Upper lobe of left lung (tissue), 6 donors: ENCODE results near the gene SPATA20. TPM values are rescaled to one million over a fixed set of nuclear protein-coding genes. Genes with fewer than 3 reads are reported as not detected.

Source experiments
- ATAC-seq, 2 donors: fragments of 200-7000 bp; cut with Tn5 transposase; one replicate each; pipeline ENCODE4 v1.9.1; 2022; ENCODE audit warnings: mild to moderate bottlenecking in 2 of 2, moderate library complexity in 2 of 2; ENCODE audit not compliant: low FRiP score in 2 of 2
- DNase-seq, 2 donors: peaks; one replicate each; pipeline ENCODE4 v3.0.0-alpha.2; 2019 to 2020
- H3K27ac ChIP-seq, 4 donors: fragments of 200-600 bp; sonication (generic); one replicate each; pipeline ENCODE4 v1.5.1; 2016 to 2019
- H3K27me3 ChIP-seq, 4 donors: fragments of 200-600 bp; sonication (generic); one replicate each; pipeline ENCODE4 v1.5.1; 2017 to 2019
- H3K36me3 ChIP-seq, 4 donors: fragments of 200-600 bp; sonication (generic); one replicate each; pipeline ENCODE4 v1.5.1; 2016 to 2019
- H3K4me1 ChIP-seq, 4 donors: fragments of 200-600 bp; sonication (generic); one replicate each; pipeline ENCODE4 v1.5.1; 2018 to 2019
- H3K4me3 ChIP-seq, 4 donors: fragments of 200-600 bp; sonication (generic); one replicate each; pipeline ENCODE4 v1.5.1; 2017 to 2019; ENCODE audit warnings: mild to moderate bottlenecking in 2 of 4, moderate library complexity in 1 of 4
- H3K9me3 ChIP-seq, 4 donors: fragments of 200-600 bp; sonication (generic); one replicate each; pipeline ENCODE4 v1.5.1; 2018 to 2019
- CTCF ChIP-seq, 6 experiments: fragments of 450-650 bp in 4 of 6; fragments of 200-600 bp in 2 of 6; sonication (generic) in 2 of 6; IDR thresholded peaks; one replicate each; pipeline ENCODE4 v1.5.1; 2016 to 2019; ENCODE audit warnings: antibody characterized with exemption in 6 of 6
- EP300 ChIP-seq, 4 donors: sonication (generic); formaldehyde crosslinking; IDR thresholded peaks; one replicate each; pipeline ENCODE4 v1.5.1; 2017; ENCODE audit warnings: antibody characterized with exemption in 4 of 4, control low read depth in 2 of 4
- POLR2A ChIP-seq, 4 donors: fragments of 450-650 bp; IDR thresholded peaks; one replicate each; pipeline ENCODE4 v1.5.1; 2016 to 2017; ENCODE audit warnings: antibody characterized with exemption in 4 of 4, mild to moderate bottlenecking in 2 of 4
- POLR2AphosphoS5 ChIP-seq, 2 donors: sonication (generic); formaldehyde crosslinking; IDR thresholded peaks; one replicate each; pipeline ENCODE4 v1.5.1; 2017; ENCODE audit warnings: antibody characterized with exemption in 2 of 2
- WGBS, 2 donors: methylation state at CpG; one replicate each; pipeline ENCODE4 v1.1.5; 2017 to 2018; 5-methylcytosine and 5-hydroxymethylcytosine counted together
- total RNA-seq, 6 donors: library from RNA; depleted of rRNA in 4 of 6; stranded (reverse); fragments of >200 nt in 4 of 6; gene quantifications; one replicate each; pipeline versions ENCODE4 v1.1.0 to v1.2.1, GENCODE V29; 2016 to 2021
- donor health status: DM: no; HTN: no; CAD: no; lungs with moderate emphysema.
- donor health status: DM: no; HTN: yes; CAD: no; lungs with severe emphysema.

Gene SPATA20
- total RNA-seq, 6 donors from 2014 or later = 32.9 to 111 (median 46.4) TPM

- ATAC-seq (no peak), DNase-seq (peak in 1 of 2 donors; percentile 33)
- WGBS, 2 donors = 73% methylated on average over 18 of the region's 18 CpGs; no CpG with 5 or more reads in 1 of the 2 donors
- H3K4me3 ChIP-seq = no peak overlapping the region
- peaks cover 15 to 25% (median 18%) of the 10 kb centered on the region in 4 donors for H3K4me1 ChIP-seq
- H3K36me3 ChIP-seq = no peaks in the 10 kb centered on the region
- TF ChIP-seq EP300 (IDR thresholded peaks at IDR 0.05) = no peak
- no peak for TF ChIP-seq POLR2A (IDR thresholded peaks at IDR 0.05)
- no peak for TF ChIP-seq POLR2AphosphoS5 (IDR thresholded peaks at IDR 0.05)
- TF ChIP-seq CTCF (IDR thresholded peaks at IDR 0.05) = no peak
- H3K27ac ChIP-seq = no peak overlapping the region
- H3K27me3 ChIP-seq = no peaks in the 10 kb centered on the region
- no peaks in the 10 kb centered on the region for H3K9me3 ChIP-seq
Measured at GRCh38 chr17:50588391-50589049, 41.5 kb downstream of the SPATA20 start.

GRCh38 chr17:50589095-50589705 is 42.2 kb downstream of the SPATA20 start:
- ATAC-seq = no peak
- Histone ChIP-seq H3K4me1 (peaks cover 15 to 25% (median 18%) of the 10 kb centered on the region in 4 donors), H3K27ac (no peak overlapping the region), H3K27me3 (no peaks in the 10 kb centered on the region), H3K9me3 (no peaks in the 10 kb centered on the region), H3K36me3 (no peaks in the 10 kb centered on the region), H3K4me3 (no peak overlapping the region)
- DNase-seq = peak in 1 of 2 donors; percentile 27
- TF ChIP-seq EP300 (IDR thresholded peaks at IDR 0.05) = no peak
- 47 to 63% methylated on average over 8 to 10 of the region's 10 CpGs for WGBS, 2 donors

- ATAC-seq (no peak), DNase-seq (peak in 1 of 2 donors; percentile 67)
- Histone ChIP-seq H3K9me3 (no peaks in the 10 kb centered on the region), H3K36me3 (no peaks in the 10 kb centered on the region), H3K4me3 (no peak overlapping the region), H3K4me1 (peaks cover 15 to 25% (median 18%) of the 10 kb centered on the region in 4 donors), H3K27ac (no peak overlapping the region), H3K27me3 (no peaks in the 10 kb centered on the region)
- no peak for TF ChIP-seq CTCF (IDR thresholded peaks at IDR 0.05)
- no peak for TF ChIP-seq POLR2A (IDR thresholded peaks at IDR 0.05)
- TF ChIP-seq POLR2AphosphoS5 (IDR thresholded peaks at IDR 0.05) = no peak
- no peak for TF ChIP-seq EP300 (IDR thresholded peaks at IDR 0.05)
- 89 to 96% methylated on average over 6 to 24 of the region's 24 CpGs for WGBS, 2 donors
Measured at GRCh38 chr17:50590946-50591737, 44.2 kb downstream of the SPATA20 start.

GRCh38 chr17:50593321-50593720 is 46.3 kb downstream of the SPATA20 start:
- DNase-seq (peak; percentile 73 to 87), ATAC-seq (peak in 1 of 2 donors; percentile 53)
- Histone ChIP-seq H3K36me3 (no peaks in the 10 kb centered on the region), H3K4me1 (peaks cover 15 to 25% (median 18%) of the 10 kb centered on the region in 4 donors), H3K4me3 (no peak overlapping the region), H3K27me3 (no peaks in the 10 kb centered on the region), H3K27ac (no peak overlapping the region), H3K9me3 (no peaks in the 10 kb centered on the region)
- WGBS, 2 donors = 52 to 58% methylated on average over 5 to 6 of the region's 10 CpGs
- TF ChIP-seq POLR2AphosphoS5 (IDR thresholded peaks at IDR 0.05) (no peak), CTCF (IDR thresholded peaks at IDR 0.05) (no peak), POLR2A (IDR thresholded peaks at IDR 0.05) (no peak)

- DNase-seq (no peak), ATAC-seq (no peak)
- Histone ChIP-seq H3K27ac (no peak overlapping the region), H3K9me3 (no peaks in the 10 kb centered on the region), H3K4me1 (peaks cover 8 to 16% (median 10%) of the 10 kb centered on the region in 4 donors), H3K4me3 (no peak overlapping the region), H3K36me3 (no peaks in the 10 kb centered on the region), H3K27me3 (no peaks in the 10 kb centered on the region)
- TF ChIP-seq EP300 (IDR thresholded peaks at IDR 0.05) (no peak), POLR2A (IDR thresholded peaks at IDR 0.05) (no peak)
- WGBS, 2 donors = 70 to 82% methylated on average over 11 of the region's 11 CpGs
Measured at GRCh38 chr17:50594128-50594823, 47.3 kb downstream of the SPATA20 start.
